CD4-positive, alpha-beta T cell (primary cell): ENCODE results near the gene SASH1. TPM values are rescaled to one million over a fixed set of nuclear protein-coding genes. Genes with fewer than 3 reads are reported as not detected.

Source experiments
- ATAC-seq: fragments of 200-7000 bp; cut with Tn5 transposase; one replicate; pipeline ENCODE4 v1.10.0; 2022; ENCODE audit warnings: mild to moderate bottlenecking; ENCODE audit not compliant: poor library complexity
- CTCF ChIA-PET: fragments of 350-600 bp; sonication (Branson Sonifier 250); formaldehyde crosslinking; loops from one replicate; lab custom pipeline; 2021; ENCODE audit warnings: antibody characterized with exemption, inconsistent platforms; lab: Charles Lee
- POLR2A ChIA-PET: fragments of 350-600 bp; sonication (Branson Sonifier 250); formaldehyde crosslinking; loops from one replicate; lab custom pipeline; 2021; ENCODE audit warnings: antibody characterized with exemption, inconsistent platforms; lab: Charles Lee
- DNase-seq, 14 experiments: peaks; one replicate each; pipeline ENCODE4 v3.0.0-alpha.2; 2013 to 2020; ENCODE audit warnings: mixed read lengths in 2 of 14
- H3K27ac ChIP-seq, 2 donors: one replicate each; pipeline versions ENCODE4 v1.5.1 to v1.7.0; 2013; ENCODE audit warnings: low read length in 2 of 2, low read depth in 1 of 2, mild to moderate bottlenecking in 1 of 2
- H3K27me3 ChIP-seq, 2 experiments: 1 replicate in 1 of 2; 2 replicates in 1 of 2; pipeline versions ENCODE4 v1.6.1 to v1.7.0; 2013; ENCODE audit warnings: low read length in 2 of 2, control low read depth in 1 of 2, mild to moderate bottlenecking in 1 of 2, moderate library complexity in 1 of 2; ENCODE audit not compliant: insufficient read depth in 2 of 2, control insufficient read depth in 1 of 2
- H3K36me3 ChIP-seq: one replicate; pipeline ENCODE4 v1.6.1; 2013; ENCODE audit warnings: low read length, control low read depth; ENCODE audit not compliant: insufficient read depth
- H3K4me1 ChIP-seq: one replicate; pipeline ENCODE4 v1.6.1; 2013; ENCODE audit warnings: low read length, control low read depth; ENCODE audit not compliant: insufficient read depth
- H3K4me3 ChIP-seq: one replicate; pipeline ENCODE4 v1.5.1; 2013; ENCODE audit warnings: mild to moderate bottlenecking, low read length, moderate library complexity
- H3K9me3 ChIP-seq, 2 experiments: 1 replicate in 1 of 2; 2 replicates in 1 of 2; pipeline versions ENCODE4 v1.6.1 to v1.7.0; 2013; ENCODE audit warnings: low read length in 2 of 2, mild to moderate bottlenecking in 2 of 2, control low read depth in 1 of 2, moderate library complexity in 1 of 2; ENCODE audit not compliant: control insufficient read depth in 1 of 2, insufficient read depth in 1 of 2
- H3K27ac Mint-ChIP-seq: one replicate; pipeline ENCODE4 v1.8.0; 2020; ENCODE audit warnings: mixed read lengths
- H3K27me3 Mint-ChIP-seq: one replicate; pipeline ENCODE4 v1.8.0; 2021; ENCODE audit warnings: mixed read lengths
- H3K36me3 Mint-ChIP-seq: one replicate; pipeline ENCODE4 v1.8.0; 2021; ENCODE audit warnings: low read depth, mixed read lengths
- H3K4me1 Mint-ChIP-seq: one replicate; pipeline ENCODE4 v1.8.0; 2021; ENCODE audit warnings: low read depth, mixed read lengths
- H3K4me3 Mint-ChIP-seq: one replicate; pipeline ENCODE4 v1.8.0; 2020; ENCODE audit warnings: mild to moderate bottlenecking, mixed read lengths
- H3K9me3 Mint-ChIP-seq: one replicate; pipeline ENCODE4 v1.8.0; 2020; ENCODE audit warnings: mixed read lengths
- CTCF ChIP-seq: fragments of 200-600 bp; IDR thresholded peaks from one replicate; pipeline ENCODE4 v1.8.0; 2022; ENCODE audit warnings: antibody characterized with exemption, mild to moderate bottlenecking
- intact Hi-C, 2 experiments: fragments of 100-400 bp; cut with DNase I in 1 of 2; cut with micrococcal nuclease in 1 of 2; formaldehyde crosslinking; loops; one replicate each; pipeline versions ENCODE4 v1.15.1 to v1.9.0; 2023 to 2025; cut with DNase I, micrococcal nuclease
- total RNA-seq, 174 experiments: library from RNA in 2 of 174; stranded (reverse) in 2 of 174; gene quantifications; one replicate each; pipeline ENCODE4 v1.2.3 and lab custom pipeline; 2021 to 2026

The SASH1 gene
- total RNA-seq, 2 experiments from 2014 or later = 0.58 to 0.75 TPM

DNA sequence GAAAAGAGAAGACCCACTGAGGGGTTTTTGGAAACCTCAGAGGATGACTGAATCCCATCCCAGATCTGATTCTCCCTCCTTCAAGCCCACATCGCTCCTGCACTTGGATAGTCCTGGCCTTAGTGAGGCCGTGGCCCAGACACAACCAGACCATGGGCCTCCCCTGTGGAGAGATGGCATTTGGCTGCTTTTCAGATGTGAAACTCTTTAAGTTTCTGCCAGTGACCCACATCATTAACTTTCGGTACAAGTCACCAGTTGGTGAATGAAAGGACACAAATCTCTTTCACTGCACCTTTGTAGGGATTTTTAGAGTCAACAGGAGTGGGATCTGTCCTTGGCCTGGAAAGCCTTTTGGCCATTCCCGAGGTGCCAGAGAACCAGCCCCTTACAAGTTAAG lies 116.6 kb downstream of the SASH1 start:
- H3K27me3 ChIP-seq = no peaks in the 10 kb centered on the region
- Mint-ChIP-seq H3K4me3 (no peak overlapping the region), H3K9me3 (no peaks in the 10 kb centered on the region), H3K27me3 (no peaks in the 10 kb centered on the region), H3K4me1 (no peaks in the 10 kb centered on the region), H3K36me3 (no peaks in the 10 kb centered on the region), H3K27ac (no peak overlapping the region)
- no peak for TF ChIP-seq CTCF
- ChIA-PET POLR2A (no interaction called here), CTCF (no interaction called here)
- intact Hi-C loops = no loop called here
- no peak overlapping the region for H3K4me3 ChIP-seq
- DNase-seq (no peak), ATAC-seq (no peak)
- no peaks in the 10 kb centered on the region for H3K9me3 ChIP-seq
- H3K4me1 ChIP-seq = no peaks in the 10 kb centered on the region
- no peak overlapping the region for H3K27ac ChIP-seq
- H3K36me3 ChIP-seq = no peaks in the 10 kb centered on the region

- Histone ChIP-seq H3K4me1 (peaks cover 3% of the 10 kb centered on the region), H3K36me3 (no peaks in the 10 kb centered on the region), H3K27me3 (no peaks in the 10 kb centered on the region), H3K27ac (no peak overlapping the region), H3K4me3 (no peak overlapping the region), H3K9me3 (no peaks in the 10 kb centered on the region)
- ChIA-PET CTCF (no interaction called here), POLR2A (no interaction called here)
- H3K4me1 Mint-ChIP-seq = no peaks in the 10 kb centered on the region
- H3K9me3 Mint-ChIP-seq = no peaks in the 10 kb centered on the region
- H3K27ac Mint-ChIP-seq = no peak overlapping the region
- DNase-seq (no peak), ATAC-seq (no peak)
- H3K4me3 Mint-ChIP-seq = no peak overlapping the region
- no peaks in the 10 kb centered on the region for H3K36me3 Mint-ChIP-seq
- H3K27me3 Mint-ChIP-seq = peaks cover 10% of the 10 kb centered on the region
- intact Hi-C loops = loop anchor here (5.0 to 10.0 kb wide), 2 partner anchors 316 to 1604 kb away; no protein-coding TSS in a partner anchor
- no peak for TF ChIP-seq CTCF
Observed at GRCh38 chr6:148460876-148461646, 118.4 kb downstream of the SASH1 start.

GRCh38 chr6:148461986-148462577 lies 119.4 kb downstream of the SASH1 start:
- no peaks in the 10 kb centered on the region for H3K27me3 ChIP-seq
- Mint-ChIP-seq H3K27me3 (peaks cover 18% of the 10 kb centered on the region), H3K4me3 (no peak overlapping the region), H3K4me1 (no peaks in the 10 kb centered on the region), H3K36me3 (no peaks in the 10 kb centered on the region), H3K27ac (no peak overlapping the region), H3K9me3 (no peaks in the 10 kb centered on the region)
- TF ChIP-seq CTCF = no peak
- no peak for ATAC-seq
- intact Hi-C loops = loop anchor here (5.0 to 10.0 kb wide), 2 partner anchors 317 to 1605 kb away; no protein-coding TSS in a partner anchor
- H3K4me1 ChIP-seq = peaks cover 3% of the 10 kb centered on the region
- H3K36me3 ChIP-seq = no peaks in the 10 kb centered on the region
- no peaks in the 10 kb centered on the region for H3K9me3 ChIP-seq
- H3K27ac ChIP-seq = no peak overlapping the region
- no peak for DNase-seq
- CTCF ChIA-PET = interaction anchor here (0.7 kb wide), 1 partner anchor 88 kb away, joined by 3 read pairs; no protein-coding TSS in a partner anchor
- POLR2A ChIA-PET = no interaction called here
- H3K4me3 ChIP-seq = no peak overlapping the region
